ENCODE data around the gene SLC29A4.
"Not testable (repeated sequence)": the region's sequence is repeated elsewhere in the genome, so short reads cannot be mapped to it uniquely, and the experiment has no call there.

GRCh38 chr7:5253529-5253928 lies 29.2 kb upstream of the SLC29A4 start:
- TF ChIP-seq, protein P1, sequence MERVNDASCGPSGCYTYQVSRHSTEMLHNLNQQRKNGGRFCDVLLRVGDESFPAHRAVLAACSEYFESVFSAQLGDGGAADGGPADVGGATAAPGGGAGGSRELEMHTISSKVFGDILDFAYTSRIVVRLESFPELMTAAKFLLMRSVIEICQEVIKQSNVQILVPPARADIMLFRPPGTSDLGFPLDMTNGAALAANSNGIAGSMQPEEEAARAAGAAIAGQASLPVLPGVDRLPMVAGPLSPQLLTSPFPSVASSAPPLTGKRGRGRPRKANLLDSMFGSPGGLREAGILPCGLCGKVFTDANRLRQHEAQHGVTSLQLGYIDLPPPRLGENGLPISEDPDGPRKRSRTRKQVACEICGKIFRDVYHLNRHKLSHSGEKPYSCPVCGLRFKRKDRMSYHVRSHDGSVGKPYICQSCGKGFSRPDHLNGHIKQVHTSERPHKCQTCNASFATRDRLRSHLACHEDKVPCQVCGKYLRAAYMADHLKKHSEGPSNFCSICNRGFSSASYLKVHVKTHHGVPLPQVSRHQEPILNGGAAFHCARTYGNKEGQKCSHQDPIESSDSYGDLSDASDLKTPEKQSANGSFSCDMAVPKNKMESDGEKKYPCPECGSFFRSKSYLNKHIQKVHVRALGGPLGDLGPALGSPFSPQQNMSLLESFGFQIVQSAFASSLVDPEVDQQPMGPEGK (tag by site-specific recombination; IDR thresholded peaks at IDR 0.05), result not testable (repeated sequence)
- not testable (repeated sequence) for TF ChIP-seq CTCF, ZNF626, REST (tag by site-specific recombination; IDR thresholded peaks at IDR 0.05)
